ENCODE results near the gene NAGLU.
A peak's percentile ranks its signal among the peaks of the same experiment; 100 is the strongest.
"Not testable (repeated sequence)": the region's sequence is repeated elsewhere in the genome, so short reads cannot be mapped to it uniquely, and the experiment has no call there.

NAGLU gene

GRCh38 chr17:42545755-42546505, 9.9 kb downstream of the NAGLU start:
- not testable (repeated sequence) for DNase-seq

- DNase-seq, result no peak
Measured at GRCh38 chr17:42547001-42547461, 11.0 kb downstream of the NAGLU start.

- no peak for DNase-seq
Measured at GRCh38 chr17:42547698-42548069, 11.6 kb downstream of the NAGLU start.

- peak; percentile 79 for DNase-seq
Measured at GRCh38 chr17:42548070-42548837, 12.2 kb downstream of the NAGLU start.

- no peak for DNase-seq
Measured at GRCh38 chr17:42548993-42549755, 13.1 kb downstream of the NAGLU start.

- not testable (repeated sequence) for DNase-seq
Measured at GRCh38 chr17:42552736-42553135, 16.7 kb downstream of the NAGLU start, which contains the start of gene HSD17B1. Gene HSD17B1, plus strand, starts transcription at chr17:42552923. Its CDS starts 11 bp downstream, at chr17:42552934.

GRCh38 chr17:42553161-42553818, 17.2 kb downstream of the NAGLU start:
- DNase-seq, result no peak

GRCh38 chr17:42553866-42554249, 17.8 kb downstream of the NAGLU start:
- no peak for DNase-seq

- peak; percentile 46 to 54 for DNase-seq
Measured at GRCh38 chr17:42554250-42555121, 18.4 kb downstream of the NAGLU start.

- DNase-seq, result no peak
Measured at GRCh38 chr17:42555122-42555622, 19.1 kb downstream of the NAGLU start.

- not testable (repeated sequence) for DNase-seq
Measured at GRCh38 chr17:42555961-42556617, 20.0 kb downstream of the NAGLU start.

GRCh38 chr17:42559075-42559474, 23.0 kb downstream of the NAGLU start:
- no peak for DNase-seq

GRCh38 chr17:42560246-42560645, 24.2 kb downstream of the NAGLU start:
- no peak for DNase-seq

GRCh38 chr17:42561897-42562387, 25.9 kb downstream of the NAGLU start, which contains the start of gene COASY:
Gene COASY, plus strand, starts transcription at chr17:42562148. Its CDS starts 475 bp downstream, at chr17:42562623.
- DNase-seq, result peak; percentile 90 to 91

GRCh38 chr17:42562388-42563142, 26.5 kb downstream of the NAGLU start:
- DNase-seq, result no peak

GRCh38 chr17:42563143-42563509, 27.1 kb downstream of the NAGLU start:
- no peak for DNase-seq

GRCh38 chr17:42563543-42563942, 27.5 kb downstream of the NAGLU start:
- no peak for DNase-seq

GRCh38 chr17:42563950-42564349, 27.9 kb downstream of the NAGLU start:
- no peak for DNase-seq

- DNase-seq, result no peak
Measured at GRCh38 chr17:42564815-42565522, 28.9 kb downstream of the NAGLU start.

Measured in activated CD4-positive, alpha-beta T cell treated with anti-CD3 and anti-CD28 coated beads, Interleukin-2, amount 50 U/mL, for 4 hours (primary cell).